HAP-1 (cell line): ENCODE measurements around the gene PPP1R14D.
A peak's percentile ranks its signal among the peaks of the same experiment; 100 is the strongest.

ENCODE experiments used
- DNase-seq, 2 experiments: peaks; one replicate each; pipeline ENCODE4 v3.0.0-alpha.2; 2016 to 2020; ENCODE audit warnings: low spot score in 2 of 2
- H3K27me3 ChIP-seq: fragments of 250-450 bp; sonication (Bioruptor Pico); 2 replicates; pipeline ENCODE4 v1.5.1; 2020; ENCODE audit warnings: low read depth, mild to moderate bottlenecking, moderate library complexity
- H3K36me3 ChIP-seq: fragments of 250-450 bp; sonication (Bioruptor Pico); replicated peaks from 2 replicates; pipeline ENCODE4 v1.5.1; 2020; ENCODE audit warnings: mild to moderate bottlenecking
- H3K4me1 ChIP-seq: fragments of 250-450 bp; sonication (Bioruptor Pico); 2 replicates; pipeline ENCODE4 v1.5.1; 2020; ENCODE audit warnings: mild to moderate bottlenecking
- H3K4me3 ChIP-seq: fragments of 250-450 bp; sonication (Bioruptor Pico); 2 replicates; pipeline ENCODE4 v1.5.1; 2020; ENCODE audit warnings: mild to moderate bottlenecking, moderate library complexity
- H3K9me3 ChIP-seq: fragments of 250-450 bp; sonication (Bioruptor Pico); 2 replicates; pipeline ENCODE4 v1.5.1; 2020; ENCODE audit warnings: mild to moderate bottlenecking, moderate library complexity
- in situ Hi-C: fragments of 300-500 bp; cut with MboI; formaldehyde crosslinking; loops from 3 replicates; pipeline ENCODE4 v1.14.3; 2020; ENCODE audit warnings: low sequenced_read_pairs, inconsistent platforms, mixed read lengths

The PPP1R14D gene

GRCh38 chr15:40859206-40859851 is 30.8 kb upstream of the PPP1R14D start:
- Histone ChIP-seq H3K4me3 (no peak overlapping the region), H3K4me1 (no peaks in the 10 kb centered on the region), H3K27me3 (no peaks in the 10 kb centered on the region), H3K36me3 (peaks cover 9% of the 10 kb centered on the region), H3K9me3 (no peaks in the 10 kb centered on the region)
- in situ Hi-C loops, result no loop called here
- peak; percentile 54 to 93 for DNase-seq

DNA sequence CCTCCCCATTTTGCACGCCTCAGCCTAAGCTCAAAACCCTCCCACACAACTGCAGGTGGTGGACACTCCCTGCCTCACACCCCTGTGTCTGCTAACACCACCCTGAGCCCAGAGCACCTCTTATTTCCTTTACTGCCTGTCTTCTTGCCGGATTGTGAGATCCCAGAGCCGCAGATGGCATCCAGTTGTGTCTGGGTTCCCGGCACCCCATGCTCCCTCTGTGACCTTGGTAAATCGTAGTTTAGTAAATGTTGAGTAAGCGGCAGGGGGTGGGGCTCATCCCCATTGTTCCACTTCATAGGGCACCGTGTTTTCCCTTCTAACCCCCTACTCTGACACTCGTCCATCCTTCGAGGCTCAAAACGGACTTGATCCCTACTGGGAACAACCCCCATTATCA is 30.2 kb upstream of the PPP1R14D start:
- in situ Hi-C loops, result no loop called here
- no peak for DNase-seq
- Histone ChIP-seq H3K27me3 (no peaks in the 10 kb centered on the region), H3K4me3 (no peak overlapping the region), H3K4me1 (no peaks in the 10 kb centered on the region), H3K36me3 (peaks cover 9% of the 10 kb centered on the region), H3K9me3 (no peaks in the 10 kb centered on the region)

- in situ Hi-C loops, result no loop called here
- DNase-seq, result peak; percentile 44 to 89
- no peak overlapping the region for H3K4me3 ChIP-seq
- H3K4me1 ChIP-seq, result no peaks in the 10 kb centered on the region
- no peaks in the 10 kb centered on the region for H3K9me3 ChIP-seq
- H3K27me3 ChIP-seq, result no peaks in the 10 kb centered on the region
- H3K36me3 ChIP-seq, result peaks cover 14% of the 10 kb centered on the region
Measured at GRCh38 chr15:40857601-40858341, 29.3 kb upstream of the PPP1R14D start.

GRCh38 chr15:40856746-40857145 is 28.2 kb upstream of the PPP1R14D start:
- Histone ChIP-seq H3K4me3 (no peak overlapping the region), H3K36me3 (peaks cover 14% of the 10 kb centered on the region)
- in situ Hi-C loops, result no loop called here

GRCh38 chr15:40855706-40856234 is 27.3 kb upstream of the PPP1R14D start:
- Histone ChIP-seq H3K4me1 (no peaks in the 10 kb centered on the region), H3K4me3 (no peak overlapping the region), H3K36me3 (peaks cover 14% of the 10 kb centered on the region), H3K27me3 (no peaks in the 10 kb centered on the region), H3K9me3 (no peaks in the 10 kb centered on the region)
- no peak for DNase-seq
- in situ Hi-C loops, result no loop called here

More at GRCh38 chr15:40856746-40857145, 28.2 kb upstream of the PPP1R14D start:
- H3K27me3 ChIP-seq, result no peaks in the 10 kb centered on the region
- H3K4me1 ChIP-seq, result no peaks in the 10 kb centered on the region
- DNase-seq, result no peak
- no peaks in the 10 kb centered on the region for H3K9me3 ChIP-seq

- no peaks in the 10 kb centered on the region for H3K4me1 ChIP-seq
- peaks cover 18% of the 10 kb centered on the region for H3K36me3 ChIP-seq
- in situ Hi-C loops, result no loop called here
Measured at GRCh38 chr15:40854161-40854560, 25.7 kb upstream of the PPP1R14D start.

DNA sequence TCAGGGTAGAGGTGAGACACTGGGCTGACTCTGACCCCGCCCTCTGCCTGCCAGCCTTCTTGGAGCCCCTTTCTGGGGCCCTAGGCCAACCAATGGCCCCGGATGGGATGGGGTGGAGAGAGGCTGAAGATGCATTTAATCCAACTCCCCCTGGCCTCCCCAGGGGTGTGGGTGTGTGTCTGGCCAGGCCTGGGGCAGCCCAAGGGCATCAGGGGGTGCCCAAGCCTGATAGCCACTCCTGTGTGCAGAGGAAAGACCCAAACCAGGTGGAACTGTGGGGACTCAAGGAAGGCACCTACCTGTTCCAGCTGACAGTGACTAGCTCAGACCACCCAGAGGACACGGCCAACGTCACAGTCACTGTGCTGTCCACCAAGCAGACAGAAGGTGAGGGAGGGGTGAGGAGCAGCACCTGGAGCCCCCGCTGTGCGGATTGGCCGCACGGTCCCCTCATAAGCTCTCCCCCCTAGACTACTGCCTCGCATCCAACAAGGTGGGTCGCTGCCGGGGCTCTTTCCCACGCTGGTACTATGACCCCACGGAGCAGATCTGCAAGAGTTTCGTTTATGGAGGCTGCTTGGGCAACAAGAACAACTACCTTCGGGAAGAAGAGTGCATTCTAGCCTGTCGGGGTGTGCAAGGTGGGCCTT is 24.9 kb upstream of the PPP1R14D start:
- DNase-seq, result no peak

More at GRCh38 chr15:40854161-40854560, 25.7 kb upstream of the PPP1R14D start:
- DNase-seq, result no peak
- H3K9me3 ChIP-seq, result no peaks in the 10 kb centered on the region
- no peaks in the 10 kb centered on the region for H3K27me3 ChIP-seq
- no peak overlapping the region for H3K4me3 ChIP-seq

DNA sequence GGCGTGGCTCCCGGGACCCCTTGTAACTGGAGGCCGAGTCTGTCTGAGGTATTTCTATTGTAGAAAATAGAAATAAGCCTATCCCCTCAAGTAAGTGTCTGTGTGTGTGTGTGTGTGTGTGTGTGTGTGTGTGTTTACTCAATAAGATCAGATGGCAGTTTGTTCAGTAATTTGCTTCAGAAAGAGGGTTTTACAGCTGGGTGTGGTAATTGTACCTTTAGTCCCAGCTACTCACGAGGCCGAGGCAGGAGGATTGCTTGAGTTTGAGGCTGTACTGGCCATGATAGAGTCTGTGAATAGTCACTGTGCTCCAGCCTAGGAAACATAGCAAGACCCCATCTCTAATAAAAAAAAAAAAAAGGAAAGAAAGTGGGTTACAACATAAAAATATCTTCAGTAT is 24.0 kb upstream of the PPP1R14D start:
- no peak for DNase-seq
- Histone ChIP-seq H3K36me3 (peaks cover 18% of the 10 kb centered on the region), H3K4me3 (no peak overlapping the region), H3K27me3 (no peaks in the 10 kb centered on the region), H3K4me1 (peaks cover 3% of the 10 kb centered on the region; the same call in 1 of the 2 replicates), H3K9me3 (no peaks in the 10 kb centered on the region)
- in situ Hi-C loops, result no loop called here

More for the DNA sequence above, 24.9 kb upstream of the PPP1R14D start:
- Histone ChIP-seq H3K4me1 (no peaks in the 10 kb centered on the region), H3K27me3 (no peaks in the 10 kb centered on the region), H3K9me3 (no peaks in the 10 kb centered on the region), H3K4me3 (no peak overlapping the region), H3K36me3 (peaks cover 18% of the 10 kb centered on the region)
- in situ Hi-C loops, result no loop called here

DNA sequence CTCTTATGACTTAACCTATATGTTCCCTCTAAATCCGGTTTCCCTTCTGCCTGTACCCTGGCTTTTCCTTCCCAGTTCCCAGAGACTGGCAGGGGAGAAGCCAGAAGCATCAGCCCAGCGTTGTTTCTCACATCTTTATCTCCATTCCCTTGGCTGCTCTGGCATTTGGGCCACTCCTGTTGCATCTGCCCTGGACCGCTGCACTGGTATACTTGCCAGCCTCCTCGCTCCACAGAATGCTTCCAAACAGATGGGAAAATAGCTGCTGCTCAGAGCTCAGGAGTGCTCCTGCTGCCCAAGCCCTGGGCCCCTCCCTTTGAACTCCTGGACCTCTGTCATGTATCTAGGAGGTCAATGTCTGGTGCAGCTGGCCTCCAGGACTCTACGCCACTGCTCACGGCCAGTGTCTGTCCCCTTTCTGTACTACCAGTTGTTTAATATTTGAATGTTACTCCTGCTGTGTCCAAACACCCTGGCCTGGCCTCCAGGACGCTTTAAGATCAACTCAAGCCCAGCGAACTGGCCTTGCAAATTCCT is 22.1 kb upstream of the PPP1R14D start:
- peaks cover 13% of the 10 kb centered on the region for H3K36me3 ChIP-seq
- peaks cover 6% of the 10 kb centered on the region for H3K4me1 ChIP-seq
- DNase-seq, result no peak
- in situ Hi-C loops, result no loop called here
- no peaks in the 10 kb centered on the region for H3K27me3 ChIP-seq
- no peaks in the 10 kb centered on the region for H3K9me3 ChIP-seq
- no peak overlapping the region for H3K4me3 ChIP-seq

DNA sequence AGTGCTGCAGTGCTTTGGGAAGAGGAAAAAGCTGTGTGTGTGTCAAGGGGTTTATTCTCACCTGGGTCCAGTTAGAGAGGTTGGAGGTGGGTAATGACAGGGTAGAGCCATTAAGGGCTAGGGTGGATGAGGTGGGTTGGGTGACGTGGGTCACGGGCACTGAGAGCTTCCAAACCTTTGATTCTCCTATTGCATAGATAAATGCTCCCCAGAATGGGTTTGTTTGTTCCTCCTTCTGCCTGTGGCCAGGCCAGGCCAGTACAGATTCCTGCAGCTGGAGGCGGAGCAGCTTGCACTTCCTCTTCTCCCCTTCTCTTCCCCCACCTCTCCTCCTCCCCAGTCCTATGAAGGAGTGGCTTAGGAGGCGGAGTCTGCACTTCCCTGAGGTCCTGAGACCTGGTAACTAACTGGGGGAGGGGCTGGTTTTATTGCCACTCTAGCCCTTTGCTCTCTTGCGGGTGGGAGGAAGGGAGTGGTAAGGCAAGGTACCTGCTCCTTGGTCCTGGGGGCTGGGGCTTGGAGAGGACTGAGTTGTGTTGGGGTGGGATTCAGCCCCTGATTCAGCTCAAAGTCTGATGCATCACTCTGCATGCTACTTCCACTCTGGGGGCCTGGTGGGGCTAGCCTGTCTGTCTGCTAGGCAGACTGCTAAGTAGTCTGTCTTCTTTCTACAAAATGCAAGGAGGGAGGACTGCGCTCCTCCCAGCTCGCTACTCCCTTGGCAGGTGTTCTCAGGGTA is 18.9 kb upstream of the PPP1R14D start:
- H3K9me3 ChIP-seq, result no peaks in the 10 kb centered on the region
- in situ Hi-C loops, result no loop called here
- H3K27me3 ChIP-seq, result no peaks in the 10 kb centered on the region
- peaks cover 11% of the 10 kb centered on the region for H3K4me1 ChIP-seq
- H3K36me3 ChIP-seq, result peaks cover 5% of the 10 kb centered on the region
- no peak overlapping the region for H3K4me3 ChIP-seq
- DNase-seq, result peak; percentile 72 to 87

DNA sequence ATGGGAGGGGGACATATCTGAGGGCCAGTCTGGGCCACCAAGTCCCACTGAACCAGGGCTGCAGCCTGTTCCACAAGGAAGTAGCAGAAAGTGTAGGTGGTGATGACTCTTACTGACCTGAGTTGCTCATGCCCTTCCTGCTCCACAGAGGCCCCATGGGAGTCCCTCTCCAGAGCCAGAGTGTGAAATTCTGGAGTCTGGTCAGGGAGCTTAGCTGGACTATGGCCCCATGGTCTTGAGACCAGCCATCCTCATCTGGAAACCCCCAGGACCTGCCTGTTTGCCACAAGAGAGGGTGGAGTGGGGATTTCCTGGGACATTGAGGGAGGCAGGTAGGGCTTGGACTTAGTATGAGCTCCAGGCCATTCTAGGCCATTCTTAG is 18.3 kb upstream of the PPP1R14D start:
- no peak for DNase-seq
- in situ Hi-C loops, result no loop called here
- H3K27me3 ChIP-seq, result no peaks in the 10 kb centered on the region
- H3K36me3 ChIP-seq, result peaks cover 5% of the 10 kb centered on the region
- H3K9me3 ChIP-seq, result no peaks in the 10 kb centered on the region
- no peak overlapping the region for H3K4me3 ChIP-seq
- peaks cover 11% of the 10 kb centered on the region for H3K4me1 ChIP-seq

- in situ Hi-C loops, result no loop called here
- Histone ChIP-seq H3K36me3 (peaks cover 5% of the 10 kb centered on the region), H3K27me3 (no peaks in the 10 kb centered on the region), H3K4me1 (peaks cover 11% of the 10 kb centered on the region), H3K9me3 (no peaks in the 10 kb centered on the region), H3K4me3 (no peak overlapping the region)
- DNase-seq, result no peak
Measured at GRCh38 chr15:40845511-40846284, 17.2 kb upstream of the PPP1R14D start.

DNA sequence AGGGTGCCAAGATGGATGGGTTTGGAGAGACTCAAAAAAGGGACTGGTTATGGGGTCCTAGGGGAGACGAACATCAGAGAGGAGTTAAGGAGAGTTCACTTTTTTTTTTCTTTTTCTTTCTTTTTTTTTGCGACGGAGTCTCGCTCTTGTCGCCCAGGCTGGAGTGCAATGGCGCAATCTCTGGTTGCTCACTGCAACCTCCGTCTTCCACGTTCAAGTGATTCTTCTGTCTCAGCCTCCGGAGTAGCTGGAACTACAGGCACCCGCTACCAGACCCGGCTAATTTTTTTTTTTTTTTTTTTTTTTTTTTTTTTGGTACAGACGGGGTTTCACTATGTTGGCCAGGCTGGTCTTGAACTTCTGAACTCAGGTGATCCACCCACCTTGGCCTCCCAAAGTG is 16.5 kb upstream of the PPP1R14D start:
- no peak for DNase-seq
- in situ Hi-C loops, result no loop called here
- peak overlapping the region; percentile 61 for H3K4me3 ChIP-seq

More for the DNA sequence above, 16.5 kb upstream of the PPP1R14D start:
- Histone ChIP-seq H3K36me3 (peaks cover under 1% of the 10 kb centered on the region), H3K27me3 (no peaks in the 10 kb centered on the region), H3K4me1 (peaks cover 11% of the 10 kb centered on the region), H3K9me3 (no peaks in the 10 kb centered on the region)
